ENCODE measurements around the gene SRGAP2B.
"Not testable (repeated sequence)": the region's sequence is repeated elsewhere in the genome, so short reads cannot be mapped to it uniquely, and the experiment has no call there.

Gene SRGAP2B

DNA sequence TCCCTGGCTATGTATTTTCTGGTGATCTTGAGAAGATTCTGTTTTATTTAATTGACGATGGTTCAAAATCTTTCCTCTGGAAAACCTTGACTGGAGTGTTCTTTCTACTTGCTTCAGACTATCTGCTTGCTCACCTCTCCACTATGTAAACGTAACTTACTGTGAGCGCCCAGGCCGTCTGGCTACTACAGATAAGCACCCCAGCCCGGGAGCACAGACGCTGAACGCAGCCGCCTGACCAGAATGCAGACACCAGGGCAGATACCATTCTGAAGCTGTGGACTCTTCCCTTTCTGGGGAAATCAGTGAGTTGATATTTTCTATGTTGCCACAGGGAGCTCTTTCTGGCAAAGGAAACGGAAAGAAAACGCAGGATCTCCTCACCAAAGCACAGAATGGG is 28.6 kb downstream of the SRGAP2B start:
- H3K4me1 ChIP-seq (ENCODE audit: low read depth, poor library complexity, severe bottlenecking); H4K20me1 ChIP-seq (ENCODE audit: insufficient read depth); H3K9ac ChIP-seq; H3K36me3 ChIP-seq (ENCODE audit: insufficient read depth); H3K27ac ChIP-seq; H3K27me3 ChIP-seq (ENCODE audit: insufficient read depth, low read depth); H3K4me2 ChIP-seq; H2AFZ ChIP-seq (ENCODE audit: low read depth); H3K79me2 ChIP-seq (ENCODE audit: insufficient read depth, low read depth); H3K4me3 ChIP-seq (IDR thresholded peaks at IDR 0.05; ENCODE audit: insufficient read depth, low read depth, low read length): not testable (repeated sequence)

DNA sequence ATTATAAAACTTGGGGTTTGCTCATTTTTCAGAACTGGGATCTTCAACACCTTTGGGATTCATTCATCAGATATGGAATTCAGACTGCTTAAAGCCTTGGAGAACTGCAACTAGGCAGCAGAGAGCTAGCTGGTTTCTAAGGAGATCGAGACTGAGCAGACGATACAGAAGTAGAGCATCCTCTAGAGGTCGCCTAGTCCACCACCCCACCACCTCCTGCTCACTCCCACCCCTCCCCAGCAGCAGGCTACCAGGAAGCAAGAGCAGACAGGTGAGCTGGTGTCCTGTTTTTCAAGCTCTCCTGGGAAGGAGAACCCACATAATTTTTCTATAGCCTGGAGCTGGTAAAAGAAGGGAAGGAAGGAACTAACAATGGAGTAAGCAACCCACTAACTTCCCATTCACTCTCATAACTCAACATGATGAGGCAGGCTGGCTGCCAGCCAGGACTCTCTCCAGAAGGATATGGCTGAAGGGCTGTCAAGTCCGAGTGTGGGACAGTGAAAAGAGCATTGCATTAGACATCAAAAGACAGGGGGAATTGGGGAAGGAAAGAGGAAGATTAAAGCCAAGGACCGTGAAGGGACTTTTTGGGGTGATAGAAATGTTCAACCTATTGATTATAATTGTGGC is 29.8 kb downstream of the SRGAP2B start:
- not testable (repeated sequence) for H3K27ac ChIP-seq; H3K9ac ChIP-seq; H2AFZ ChIP-seq (ENCODE audit: low read depth); H3K4me1 ChIP-seq (ENCODE audit: low read depth, poor library complexity, severe bottlenecking); H3K36me3 ChIP-seq (ENCODE audit: insufficient read depth); H4K20me1 ChIP-seq (ENCODE audit: insufficient read depth); H3K79me2 ChIP-seq (ENCODE audit: insufficient read depth, low read depth); H3K27me3 ChIP-seq (ENCODE audit: insufficient read depth, low read depth); H3K4me3 ChIP-seq (IDR thresholded peaks at IDR 0.05; ENCODE audit: insufficient read depth, low read depth, low read length); H3K4me2 ChIP-seq

DNA sequence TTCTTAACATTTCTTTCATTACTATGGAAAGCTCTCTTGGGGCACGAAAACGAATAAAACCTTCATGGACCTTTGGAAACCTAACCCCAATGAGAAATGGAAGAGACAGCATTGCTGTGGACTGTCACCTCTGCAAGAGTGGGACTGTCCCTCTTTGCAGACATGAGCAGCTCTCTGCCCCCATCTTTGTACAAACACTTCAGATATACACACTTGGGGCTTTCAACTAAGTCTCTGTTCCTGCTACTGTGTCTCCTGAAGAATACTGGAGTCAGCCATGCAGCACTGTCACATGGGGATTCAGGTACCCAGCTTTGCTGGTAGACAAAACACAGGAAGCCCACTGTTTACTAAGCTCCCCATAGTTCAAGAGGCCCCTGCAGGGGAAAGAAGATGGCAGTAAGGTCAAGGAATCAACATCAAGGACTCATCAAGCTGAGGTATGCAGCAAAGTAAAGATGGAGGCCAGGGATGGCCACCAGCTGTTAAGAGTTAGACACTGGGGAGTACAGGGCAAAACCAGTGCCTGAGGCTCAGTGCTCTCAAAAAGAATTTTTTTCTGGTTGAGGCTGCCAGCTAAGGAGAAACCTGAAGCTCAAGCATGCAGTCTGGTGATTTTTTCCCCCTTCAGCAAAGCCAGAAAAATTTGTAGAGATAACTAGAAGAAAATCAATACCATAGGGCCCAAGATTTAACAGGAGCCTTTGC is 31.0 kb downstream of the SRGAP2B start:
- H3K27ac ChIP-seq; H3K4me2 ChIP-seq; H3K36me3 ChIP-seq (ENCODE audit: insufficient read depth): not testable (repeated sequence)

DNA sequence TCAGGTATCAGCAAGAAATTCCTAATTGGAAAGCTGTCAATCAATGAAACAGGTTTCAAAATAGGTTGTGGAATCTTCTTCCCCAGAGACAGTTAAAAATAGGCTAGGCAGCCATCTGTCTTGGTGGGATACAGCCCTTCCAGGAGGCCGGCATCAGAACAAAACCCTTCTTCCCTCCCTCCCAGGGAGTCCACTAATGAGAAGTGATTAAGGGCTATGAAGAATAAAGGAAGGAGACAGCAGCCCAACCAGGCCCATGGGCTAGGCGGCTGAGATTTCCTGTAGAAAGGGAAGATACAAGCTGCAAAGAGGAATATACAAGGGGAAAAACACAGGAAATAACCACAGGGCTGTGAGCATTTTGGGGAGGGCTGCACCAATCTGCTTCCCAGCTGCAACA is 31.8 kb downstream of the SRGAP2B start:
- H3K4me3 ChIP-seq (IDR thresholded peaks at IDR 0.05; ENCODE audit: insufficient read depth, low read depth, low read length); H3K27me3 ChIP-seq (ENCODE audit: insufficient read depth, low read depth); H2AFZ ChIP-seq (ENCODE audit: low read depth); H3K9ac ChIP-seq; H3K36me3 ChIP-seq (ENCODE audit: insufficient read depth); H3K4me1 ChIP-seq (ENCODE audit: low read depth, poor library complexity, severe bottlenecking); H3K27ac ChIP-seq; H3K4me2 ChIP-seq; H3K79me2 ChIP-seq (ENCODE audit: insufficient read depth, low read depth); H4K20me1 ChIP-seq (ENCODE audit: insufficient read depth): not testable (repeated sequence)

More for the DNA sequence above, 31.0 kb downstream of the SRGAP2B start:
- not testable (repeated sequence) for H4K20me1 ChIP-seq (ENCODE audit: insufficient read depth); H2AFZ ChIP-seq (ENCODE audit: low read depth); H3K9ac ChIP-seq; H3K27me3 ChIP-seq (ENCODE audit: insufficient read depth, low read depth); H3K79me2 ChIP-seq (ENCODE audit: insufficient read depth, low read depth); H3K4me1 ChIP-seq (ENCODE audit: low read depth, poor library complexity, severe bottlenecking); H3K4me3 ChIP-seq (IDR thresholded peaks at IDR 0.05; ENCODE audit: insufficient read depth, low read depth, low read length)

DNA sequence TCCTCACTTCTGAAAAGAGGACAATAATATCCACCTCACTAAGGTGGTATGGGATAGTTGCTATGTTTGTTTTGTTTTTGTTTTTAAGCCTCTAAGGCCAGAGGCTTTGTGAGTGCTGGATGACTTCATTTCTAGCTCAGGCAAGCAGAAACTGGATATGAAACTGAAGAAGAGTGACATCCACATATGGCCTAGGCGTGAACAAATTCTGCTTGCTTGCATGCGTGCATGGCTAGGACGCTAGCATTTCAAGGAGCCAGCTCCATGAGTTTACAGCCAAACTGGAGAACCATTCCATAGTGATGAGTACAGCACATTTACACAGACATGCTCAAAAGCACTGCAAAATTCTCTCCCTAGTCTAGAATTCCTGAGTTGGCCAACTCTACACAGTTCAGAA is 36.9 kb downstream of the SRGAP2B start:
- not testable (repeated sequence) for H3K4me1 ChIP-seq (ENCODE audit: low read depth, poor library complexity, severe bottlenecking); H3K27me3 ChIP-seq (ENCODE audit: insufficient read depth, low read depth); H3K4me3 ChIP-seq (IDR thresholded peaks at IDR 0.05; ENCODE audit: insufficient read depth, low read depth, low read length); H2AFZ ChIP-seq (ENCODE audit: low read depth); H3K27ac ChIP-seq; H3K79me2 ChIP-seq (ENCODE audit: insufficient read depth, low read depth); H3K36me3 ChIP-seq (ENCODE audit: insufficient read depth); H3K9ac ChIP-seq; H4K20me1 ChIP-seq (ENCODE audit: insufficient read depth)
- H3K4me2 ChIP-seq, result peak overlapping the region; percentile 73

DNA sequence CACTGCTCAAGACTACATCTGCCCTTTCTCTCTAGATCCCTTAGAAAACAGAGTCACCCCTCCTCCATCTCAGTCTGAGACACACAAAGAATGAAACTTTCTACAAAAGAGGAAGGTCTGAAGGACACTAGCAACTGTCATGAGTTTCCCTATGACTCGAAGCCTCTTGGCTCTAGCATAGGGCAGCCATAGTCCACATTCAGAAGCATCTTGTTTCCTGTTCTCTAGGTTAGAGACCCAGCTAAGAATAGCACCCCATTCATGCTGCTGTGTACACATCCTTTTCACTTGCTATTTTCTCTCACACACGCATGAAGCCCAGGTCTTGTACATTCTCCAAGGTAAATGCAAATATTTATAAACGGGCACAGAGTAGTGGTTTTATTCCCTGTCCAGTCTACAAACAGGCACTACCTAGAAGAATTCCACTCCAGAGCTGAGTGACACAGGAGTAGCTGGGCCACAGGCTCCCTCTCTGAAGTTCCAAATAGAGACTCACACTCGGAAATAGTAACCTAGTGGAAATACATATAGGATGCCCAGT is 39.8 kb downstream of the SRGAP2B start:
- not testable (repeated sequence) for H4K20me1 ChIP-seq (ENCODE audit: insufficient read depth); H3K79me2 ChIP-seq (ENCODE audit: insufficient read depth, low read depth); H3K36me3 ChIP-seq (ENCODE audit: insufficient read depth); H3K9ac ChIP-seq; H3K4me2 ChIP-seq; H3K27me3 ChIP-seq (ENCODE audit: insufficient read depth, low read depth); H3K27ac ChIP-seq; H2AFZ ChIP-seq (ENCODE audit: low read depth); H3K4me1 ChIP-seq (ENCODE audit: low read depth, poor library complexity, severe bottlenecking); H3K4me3 ChIP-seq (IDR thresholded peaks at IDR 0.05; ENCODE audit: insufficient read depth, low read depth, low read length)

DNA sequence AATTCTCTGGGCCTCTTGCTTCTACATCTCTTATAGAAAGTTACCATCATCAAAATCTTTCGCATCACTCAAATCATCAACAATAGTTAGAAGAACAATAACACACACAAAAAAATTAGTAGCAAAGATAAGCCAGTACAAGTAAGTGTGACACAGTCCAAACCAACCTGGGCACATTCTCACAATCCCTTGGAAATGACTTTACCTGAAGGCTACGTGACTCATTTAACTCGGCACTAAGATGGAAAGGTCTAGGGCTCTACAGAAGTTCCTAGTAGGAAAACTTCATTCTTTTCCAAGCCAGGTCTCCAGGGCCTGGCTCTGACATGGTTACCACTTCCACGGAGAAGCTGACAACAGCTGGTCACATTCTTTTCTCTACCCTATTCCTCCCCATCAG is 41.7 kb downstream of the SRGAP2B start:
- H3K36me3 ChIP-seq (ENCODE audit: insufficient read depth); H3K79me2 ChIP-seq (ENCODE audit: insufficient read depth, low read depth); H4K20me1 ChIP-seq (ENCODE audit: insufficient read depth); H3K27ac ChIP-seq; H3K9ac ChIP-seq; H3K4me3 ChIP-seq (IDR thresholded peaks at IDR 0.05; ENCODE audit: insufficient read depth, low read depth, low read length); H3K4me1 ChIP-seq (ENCODE audit: low read depth, poor library complexity, severe bottlenecking); H3K4me2 ChIP-seq; H3K27me3 ChIP-seq (ENCODE audit: insufficient read depth, low read depth); H2AFZ ChIP-seq (ENCODE audit: low read depth): not testable (repeated sequence)

DNA sequence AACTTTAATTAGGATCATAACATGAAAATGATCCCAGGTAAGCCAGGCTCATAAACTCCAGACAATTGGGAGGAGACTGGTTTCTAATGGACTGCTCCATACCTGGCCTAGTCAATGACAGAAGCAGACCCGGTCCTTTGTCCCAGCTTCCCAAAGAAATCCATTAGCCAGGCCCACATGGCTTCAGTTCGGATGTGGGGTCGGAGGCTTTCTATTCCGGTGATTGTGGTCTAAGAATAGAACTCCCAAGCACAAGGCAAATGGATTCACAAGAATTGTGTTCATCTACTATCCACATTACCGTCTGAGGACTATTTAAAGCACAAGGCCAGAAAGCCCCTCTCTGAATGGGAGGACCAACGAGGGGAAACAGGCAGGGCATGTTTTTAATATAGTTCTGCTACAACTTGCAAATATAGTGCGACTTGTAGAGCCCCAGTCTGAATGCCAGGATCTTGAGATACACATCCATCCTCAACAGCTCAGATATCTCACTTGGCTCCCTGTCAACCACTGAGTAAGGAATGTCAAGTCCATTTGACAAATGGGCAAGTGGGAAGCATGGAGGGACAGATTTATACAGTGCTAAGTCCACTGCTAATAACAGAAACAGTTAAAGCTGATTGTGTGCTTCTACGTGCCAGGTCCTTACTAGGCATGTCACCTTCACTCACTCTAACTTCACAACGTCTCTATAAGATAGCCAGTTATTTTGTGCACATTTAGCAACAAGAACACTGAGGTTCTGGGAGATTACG is 42.9 kb downstream of the SRGAP2B start:
- H3K36me3 ChIP-seq (ENCODE audit: insufficient read depth); H3K4me2 ChIP-seq; H3K79me2 ChIP-seq (ENCODE audit: insufficient read depth, low read depth): not testable (repeated sequence)

DNA sequence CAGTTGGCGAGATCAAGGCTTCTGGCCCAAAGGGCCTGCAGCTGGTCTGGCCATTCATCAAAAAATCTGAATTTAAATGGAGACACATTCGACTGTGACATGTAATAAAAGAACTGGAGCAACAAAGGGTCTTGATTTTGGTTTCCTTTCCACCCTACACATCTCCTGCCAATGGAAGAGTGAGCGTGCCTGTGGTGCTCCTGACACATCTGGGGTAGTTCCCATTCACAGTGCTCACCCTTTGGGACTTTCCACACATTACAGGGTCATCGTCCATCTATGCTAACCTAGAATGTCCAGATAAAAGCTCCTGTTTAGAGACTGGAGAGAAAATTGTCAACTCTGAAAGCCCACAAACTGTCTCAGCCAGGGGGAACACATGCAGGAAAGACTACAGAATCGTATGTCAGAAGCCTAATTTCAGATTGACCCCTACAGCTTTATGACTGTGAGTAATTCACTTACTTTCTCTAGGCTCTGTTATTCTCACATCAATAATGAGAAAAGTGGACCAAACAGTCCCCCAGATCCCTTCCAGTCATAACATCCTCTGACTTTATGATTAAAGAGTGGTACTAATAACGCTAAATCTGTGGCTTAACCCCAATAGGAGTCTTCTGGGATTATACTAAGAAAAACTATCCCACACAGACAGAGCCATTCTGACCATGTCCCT is 46.8 kb downstream of the SRGAP2B start:
- not testable (repeated sequence) for H2AFZ ChIP-seq (ENCODE audit: low read depth); H4K20me1 ChIP-seq (ENCODE audit: insufficient read depth); H3K36me3 ChIP-seq (ENCODE audit: insufficient read depth); H3K27ac ChIP-seq; H3K4me2 ChIP-seq; H3K79me2 ChIP-seq (ENCODE audit: insufficient read depth, low read depth); H3K27me3 ChIP-seq (ENCODE audit: insufficient read depth, low read depth); H3K9ac ChIP-seq; H3K4me3 ChIP-seq (IDR thresholded peaks at IDR 0.05; ENCODE audit: insufficient read depth, low read depth, low read length)
- peaks cover 12% of the 10 kb centered on the region for H3K4me1 ChIP-seq (ENCODE audit: low read depth, poor library complexity, severe bottlenecking)

More for the DNA sequence above, 42.9 kb downstream of the SRGAP2B start:
- H3K9ac ChIP-seq; H3K27me3 ChIP-seq (ENCODE audit: insufficient read depth, low read depth); H3K4me3 ChIP-seq (IDR thresholded peaks at IDR 0.05; ENCODE audit: insufficient read depth, low read depth, low read length); H2AFZ ChIP-seq (ENCODE audit: low read depth); H4K20me1 ChIP-seq (ENCODE audit: insufficient read depth); H3K4me1 ChIP-seq (ENCODE audit: low read depth, poor library complexity, severe bottlenecking); H3K27ac ChIP-seq: not testable (repeated sequence)

All from KMS-11 (cell line).